RWPE2 (cell line): ENCODE results near the gene ATP5PD.
A peak's percentile ranks its signal among the peaks of the same experiment; 100 is the strongest.
"Not testable (repeated sequence)": the region's sequence is repeated elsewhere in the genome, so short reads cannot be mapped to it uniquely, and the experiment has no call there.

Experiments
- ATAC-seq: fragments of 200-7000 bp; cut with Tn5 transposase; 3 replicates; pipeline ENCODE4 v1.9.1; 2021; ENCODE audit warnings: low read depth
- DNase-seq: peaks from one replicate; pipeline ENCODE4 v3.0.0-alpha.2; 2020; ENCODE audit warnings: low spot score
- H3K27ac ChIP-seq: fragments of 450-650 bp; 2 replicates; pipeline ENCODE4 v1.5.1; 2017; ENCODE audit warnings: mild to moderate bottlenecking; ENCODE audit not compliant: poor library complexity, severe bottlenecking
- H3K27me3 ChIP-seq: fragments of 250-450 bp; sonication (Bioruptor Pico); 2 replicates; pipeline ENCODE4 v1.5.1; 2021; ENCODE audit warnings: mild to moderate bottlenecking, moderate library complexity; ENCODE audit not compliant: insufficient read depth, poor library complexity, severe bottlenecking
- H3K36me3 ChIP-seq: fragments of 250-450 bp; sonication (Bioruptor Pico); 2 replicates; pipeline ENCODE4 v1.5.1; 2020; ENCODE audit warnings: low read depth, mild to moderate bottlenecking, moderate library complexity
- H3K4me1 ChIP-seq: fragments of 250-450 bp; sonication (Bioruptor Pico); 2 replicates; pipeline ENCODE4 v1.5.1; 2021; ENCODE audit warnings: mild to moderate bottlenecking, moderate library complexity; ENCODE audit not compliant: insufficient read depth, poor library complexity, severe bottlenecking
- H3K4me3 ChIP-seq: fragments of 250-450 bp; sonication (Bioruptor Pico); 2 replicates; pipeline ENCODE4 v1.5.1; 2021; ENCODE audit warnings: mild to moderate bottlenecking, moderate library complexity; ENCODE audit not compliant: severe bottlenecking
- H3K9me3 ChIP-seq: fragments of 250-450 bp; sonication (Bioruptor Pico); 2 replicates; pipeline ENCODE4 v1.5.1; 2021; ENCODE audit warnings: mild to moderate bottlenecking, moderate library complexity; ENCODE audit not compliant: severe bottlenecking
- CTCF ChIP-seq: fragments of 450-650 bp; IDR thresholded peaks from one replicate; pipeline ENCODE4 v1.5.1; 2017; ENCODE audit warnings: mild to moderate bottlenecking, moderate library complexity; ENCODE audit not compliant: poor library complexity, severe bottlenecking

ATP5PD gene

DNA sequence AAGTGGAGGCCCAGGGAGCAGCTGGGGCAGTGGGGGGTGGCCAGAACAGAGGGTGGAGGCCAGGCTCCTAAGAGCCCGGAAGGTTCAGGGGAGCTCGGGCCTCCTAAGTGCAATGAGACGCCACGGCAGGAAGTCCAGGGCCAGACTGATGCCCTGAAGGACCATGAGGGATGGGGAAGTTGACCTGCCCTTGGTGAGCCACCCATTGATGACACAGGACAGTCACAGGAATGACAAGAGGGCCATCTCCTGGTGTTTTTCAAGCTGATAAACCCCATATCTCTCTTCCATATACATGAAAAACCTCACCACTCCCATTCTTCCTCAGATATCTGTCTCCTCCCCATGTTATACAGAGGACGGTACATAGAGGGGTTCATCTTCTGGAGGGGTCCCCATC is 40.1 kb downstream of the ATP5PD start:
- DNase-seq: no peak
- H3K27me3 ChIP-seq: no peaks in the 10 kb centered on the region
- no peak for ATAC-seq

GRCh38 chr17:75006084-75006483 is 40.7 kb downstream of the ATP5PD start:
- H3K27me3 ChIP-seq, H3K9me3 ChIP-seq: not testable (repeated sequence)

More for the DNA sequence above, 40.1 kb downstream of the ATP5PD start:
- H3K4me3 ChIP-seq: no peak overlapping the region
- TF ChIP-seq CTCF: peak; percentile 7
- no peak overlapping the region for H3K27ac ChIP-seq
- H3K9me3 ChIP-seq: no peaks in the 10 kb centered on the region
- H3K36me3 ChIP-seq: peaks cover 20% of the 10 kb centered on the region
- H3K4me1 ChIP-seq: peaks cover 1% of the 10 kb centered on the region

DNA sequence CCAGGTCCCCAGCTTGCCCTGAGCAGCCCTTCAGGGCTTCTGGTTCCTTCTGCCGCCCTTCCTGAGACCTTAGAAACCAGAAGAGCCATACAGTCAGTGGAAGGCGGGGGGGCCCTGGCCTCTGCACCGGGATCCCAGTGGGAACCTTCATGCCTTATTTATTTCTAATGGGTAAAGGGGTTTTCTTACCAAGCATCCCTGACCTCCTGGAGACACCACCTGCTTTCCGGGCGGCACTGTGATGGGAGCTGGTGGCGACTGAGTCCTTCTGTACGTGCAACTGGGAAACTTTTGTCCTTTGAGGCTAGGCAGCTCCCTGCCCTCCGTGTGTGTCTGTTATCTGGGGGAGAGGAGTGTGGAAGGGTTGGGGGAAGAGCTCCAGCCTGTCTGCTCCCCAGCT is 41.5 kb downstream of the ATP5PD start:
- no peak for TF ChIP-seq CTCF
- Histone ChIP-seq H3K27ac (no peak overlapping the region), H3K27me3 (no peaks in the 10 kb centered on the region), H3K4me3 (no peak overlapping the region), H3K4me1 (no peaks in the 10 kb centered on the region), H3K36me3 (peaks cover 27% of the 10 kb centered on the region), H3K9me3 (no peaks in the 10 kb centered on the region)
- ATAC-seq: no peak
- DNase-seq: no peak

More at GRCh38 chr17:75006084-75006483, 40.7 kb downstream of the ATP5PD start:
- not testable (repeated sequence) for H3K27ac ChIP-seq, ATAC-seq, H3K4me1 ChIP-seq, DNase-seq, H3K4me3 ChIP-seq
- peaks cover 26% of the 10 kb centered on the region for H3K36me3 ChIP-seq

DNA sequence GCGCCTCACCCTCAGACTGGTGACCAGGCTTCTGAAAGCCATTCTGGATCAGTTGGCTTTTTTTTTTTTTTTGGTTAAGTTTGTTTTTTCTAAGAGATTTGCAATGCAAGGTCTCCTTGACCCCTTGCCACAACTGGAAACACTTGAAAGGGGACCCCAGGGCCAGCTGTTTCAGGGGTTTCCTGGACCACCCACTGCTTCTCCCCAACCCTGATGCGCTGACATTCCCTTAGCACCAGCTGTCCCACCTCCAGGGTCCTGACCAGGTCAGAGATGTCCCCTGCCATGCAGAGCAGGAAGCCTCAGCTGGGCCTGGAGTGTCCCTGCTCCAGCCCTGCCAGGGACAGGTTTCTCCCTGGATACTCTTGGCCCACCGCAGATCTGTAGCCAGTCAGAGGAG is 42.4 kb downstream of the ATP5PD start:
- no peaks in the 10 kb centered on the region for H3K9me3 ChIP-seq
- H3K36me3 ChIP-seq: peaks cover 32% of the 10 kb centered on the region
- no peak overlapping the region for H3K4me3 ChIP-seq
- H3K27me3 ChIP-seq: no peaks in the 10 kb centered on the region
- no peak for ATAC-seq
- no peak for TF ChIP-seq CTCF
- no peak overlapping the region for H3K27ac ChIP-seq
- DNase-seq: no peak
- no peaks in the 10 kb centered on the region for H3K4me1 ChIP-seq

- Histone ChIP-seq H3K9me3 (no peaks in the 10 kb centered on the region), H3K4me1 (no peaks in the 10 kb centered on the region), H3K27ac (no peak overlapping the region), H3K36me3 (peaks cover 32% of the 10 kb centered on the region), H3K27me3 (no peaks in the 10 kb centered on the region), H3K4me3 (no peak overlapping the region)
- DNase-seq: no peak
- TF ChIP-seq CTCF: no peak
- ATAC-seq: no peak
Measured at GRCh38 chr17:75003957-75004355, 42.8 kb downstream of the ATP5PD start.
